HepG2 (cell line): ENCODE measurements around the gene MRPL27. TPM values are rescaled to one million over a fixed set of nuclear protein-coding genes. Genes with fewer than 3 reads are reported as not detected.

Source experiments
- CC2D1A ChIP-seq: sonication (generic); formaldehyde crosslinking; IDR thresholded peaks from 2 replicates; pipeline ENCODE4 v1.8.1; 2023; ENCODE audit warnings: mild to moderate bottlenecking, missing genetic modification reagents
- CHD4 ChIP-seq: fragments of 200-600 bp; sonication (generic); IDR thresholded peaks from 2 replicates; pipeline ENCODE4 v1.7.0; 2017; ENCODE audit warnings: mild to moderate bottlenecking, low read length, borderline replicate concordance
- NFKB2 ChIP-seq: sonication (generic); formaldehyde crosslinking; IDR thresholded peaks from 2 replicates; pipeline ENCODE4 v1.4.0; 2020; ENCODE audit warnings: missing genetic modification reagents, borderline replicate concordance
- PCBP1 ChIP-seq: fragments of 200-400 bp; formaldehyde crosslinking; IDR thresholded peaks from 2 replicates; pipeline ENCODE4 v1.6.1; 2017; ENCODE audit warnings: mild to moderate bottlenecking, low read depth, low read length, borderline replicate concordance
- RFXANK ChIP-seq: IDR thresholded peaks from 2 replicates; pipeline ENCODE4 v1.6.1; 2016
- ZNF180 ChIP-seq: sonication (generic); formaldehyde crosslinking; IDR thresholded peaks from 2 replicates; pipeline ENCODE4 v1.4.0; 2020; ENCODE audit warnings: low read depth, missing genetic modification reagents, borderline replicate concordance
- ZNF441 ChIP-seq: sonication (generic); formaldehyde crosslinking; IDR thresholded peaks from 2 replicates; pipeline ENCODE4 v1.7.0; 2021; ENCODE audit warnings: missing genetic modification reagents, borderline replicate concordance
- ZZZ3 ChIP-seq: sonication (generic); formaldehyde crosslinking; IDR thresholded peaks from 2 replicates; pipeline ENCODE4 v1.4.0; 2020; ENCODE audit warnings: missing genetic modification reagents, mild to moderate bottlenecking, borderline replicate concordance
- polyA plus RNA-seq, 8 experiments: library from polyadenylated mRNA; depleted of rRNA in 3 of 8; stranded (reverse) in 7 of 8; unstranded in 1 of 8; fragments of >200 nt; fragmentation: Illumina TruSeq in 4 of 8; extraction: Trizol in 4 of 8; gene quantifications; 2 replicates each; pipeline versions ENCODE4 v1.2.1 to v1.2.3, GENCODE V29; 2011 to 2016; ENCODE audit warnings: low read depth in 4 of 8, missing spikeins in 1 of 8, mixed read lengths in 1 of 8; ENCODE audit not compliant: insufficient read depth in 1 of 8
- total RNA-seq, 5 experiments: library from RNA; depleted of rRNA; stranded (reverse); fragments of >200 nt; fragmentation: Illumina TruSeq; extraction: Trizol; gene quantifications; 2 replicates each; pipeline ENCODE4 v1.2.3, GENCODE V29; 2016; ENCODE audit warnings: low read depth in 1 of 5
- TF ChIP-seq, protein P1 (sequence below): sonication (generic); formaldehyde crosslinking; IDR thresholded peaks from 2 replicates; pipeline ENCODE4 v1.8.0; 2022; ENCODE audit warnings: missing genetic modification reagents, mild to moderate bottlenecking, inconsistent platforms, borderline replicate concordance
- TF ChIP-seq, protein P2 (sequence below): sonication (generic); formaldehyde crosslinking; IDR thresholded peaks from 2 replicates; pipeline ENCODE4 v1.5.0; 2020; ENCODE audit warnings: mild to moderate bottlenecking, missing genetic modification reagents, borderline replicate concordance
- TF ChIP-seq, protein P3 (sequence below): sonication (generic); formaldehyde crosslinking; IDR thresholded peaks from 2 replicates; pipeline ENCODE4 v1.4.0; 2020; ENCODE audit warnings: missing genetic modification reagents, low read depth, mild to moderate bottlenecking, borderline replicate concordance
- TF ChIP-seq, protein P4 (sequence below): sonication (generic); formaldehyde crosslinking; IDR thresholded peaks from 2 replicates; pipeline ENCODE4 v1.4.0; 2020; ENCODE audit warnings: missing genetic modification reagents; ENCODE audit errors: not compliant biosample characterization
- TF ChIP-seq, protein P5 (sequence below): sonication (generic); formaldehyde crosslinking; IDR thresholded peaks from 2 replicates; pipeline ENCODE4 v1.8.1; 2023; ENCODE audit warnings: mild to moderate bottlenecking, inconsistent platforms, moderate library complexity, missing genetic modification reagents, borderline replicate concordance
- TF ChIP-seq, protein P6 (sequence below): IDR thresholded peaks from 2 replicates; pipeline ENCODE4 v1.6.1; 2016; ENCODE audit warnings: mild to moderate bottlenecking
- TF ChIP-seq, protein P7 (sequence below): sonication (generic); formaldehyde crosslinking; IDR thresholded peaks from 2 replicates; pipeline ENCODE4 v1.4.0; 2020; ENCODE audit warnings: mild to moderate bottlenecking, missing genetic modification reagents

MRPL27 gene
- total and polyA plus RNA-seq, 2 of the 13 experiments (the other 11 are each of a cell fraction or from before 2014, with no cell fraction given): 137 to 217 TPM

DNA sequence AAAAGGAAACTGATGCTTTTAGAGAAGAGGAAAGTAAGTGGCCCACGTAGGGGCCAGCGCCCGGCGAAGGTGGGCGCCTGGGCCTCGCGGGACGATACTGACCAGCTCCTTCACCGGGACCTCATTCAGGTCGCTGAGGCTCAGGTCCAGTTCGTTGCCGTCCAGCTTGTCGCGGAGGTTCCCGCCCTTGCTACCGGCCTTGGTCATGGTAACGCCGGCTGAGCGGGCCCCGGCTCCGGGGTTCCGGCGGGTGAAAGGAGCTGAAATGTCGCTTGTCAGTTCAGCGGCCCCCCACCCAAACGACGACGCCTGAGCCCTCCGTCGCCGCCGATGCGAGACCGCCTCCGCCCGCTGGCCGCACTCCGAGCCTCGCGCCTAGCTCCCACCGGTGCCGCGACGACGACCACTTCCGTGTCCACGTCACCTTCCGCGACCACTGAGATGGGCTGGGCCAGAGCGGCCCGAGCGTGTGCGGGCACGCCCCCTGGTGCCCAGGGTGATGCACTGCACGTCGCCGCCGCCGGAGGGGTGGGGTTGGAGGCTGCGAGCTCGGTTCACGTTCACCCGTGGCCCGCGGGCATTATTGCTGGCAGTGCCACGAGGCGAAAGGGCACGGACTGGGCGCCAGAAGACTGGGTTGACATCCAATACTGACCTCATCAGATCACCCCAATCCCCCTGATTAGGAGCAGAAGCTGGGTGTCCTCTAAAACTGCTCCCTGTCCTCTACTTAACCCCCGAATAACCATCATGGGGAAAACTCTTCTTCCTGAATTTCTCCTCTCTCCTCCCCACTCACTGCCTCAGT lies 24.3 kb upstream of the MRPL27 start, which contains the start of gene LRRC59 (continued):
- TF ChIP-seq ZNF441 (CRISPR knock-in tag): no peak; the same call in 1 of the 2 replicates
- TF ChIP-seq, protein P1, sequence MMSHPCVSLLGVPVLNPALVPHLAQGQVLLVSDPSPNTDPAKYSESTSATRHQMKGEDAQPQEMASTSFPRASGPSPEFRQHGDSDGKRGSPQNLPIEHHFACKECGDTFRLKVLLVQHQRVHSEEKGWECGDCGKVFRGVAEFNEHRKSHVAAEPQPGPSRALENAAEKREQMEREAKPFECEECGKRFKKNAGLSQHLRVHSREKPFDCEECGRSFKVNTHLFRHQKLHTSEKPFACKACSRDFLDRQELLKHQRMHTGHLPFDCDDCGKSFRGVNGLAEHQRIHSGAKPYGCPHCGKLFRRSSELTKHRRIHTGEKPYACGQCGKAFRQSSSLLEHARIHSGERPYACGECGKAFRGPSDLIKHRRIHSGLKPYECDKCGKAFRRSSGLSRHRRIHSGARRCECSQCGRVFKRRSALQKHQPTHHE: peak; percentile 76
- no peak for TF ChIP-seq CHD4
- TF ChIP-seq ZNF180 (CRISPR knock-in tag): no peak; the same call in 1 of the 2 replicates
- TF ChIP-seq, protein P2, sequence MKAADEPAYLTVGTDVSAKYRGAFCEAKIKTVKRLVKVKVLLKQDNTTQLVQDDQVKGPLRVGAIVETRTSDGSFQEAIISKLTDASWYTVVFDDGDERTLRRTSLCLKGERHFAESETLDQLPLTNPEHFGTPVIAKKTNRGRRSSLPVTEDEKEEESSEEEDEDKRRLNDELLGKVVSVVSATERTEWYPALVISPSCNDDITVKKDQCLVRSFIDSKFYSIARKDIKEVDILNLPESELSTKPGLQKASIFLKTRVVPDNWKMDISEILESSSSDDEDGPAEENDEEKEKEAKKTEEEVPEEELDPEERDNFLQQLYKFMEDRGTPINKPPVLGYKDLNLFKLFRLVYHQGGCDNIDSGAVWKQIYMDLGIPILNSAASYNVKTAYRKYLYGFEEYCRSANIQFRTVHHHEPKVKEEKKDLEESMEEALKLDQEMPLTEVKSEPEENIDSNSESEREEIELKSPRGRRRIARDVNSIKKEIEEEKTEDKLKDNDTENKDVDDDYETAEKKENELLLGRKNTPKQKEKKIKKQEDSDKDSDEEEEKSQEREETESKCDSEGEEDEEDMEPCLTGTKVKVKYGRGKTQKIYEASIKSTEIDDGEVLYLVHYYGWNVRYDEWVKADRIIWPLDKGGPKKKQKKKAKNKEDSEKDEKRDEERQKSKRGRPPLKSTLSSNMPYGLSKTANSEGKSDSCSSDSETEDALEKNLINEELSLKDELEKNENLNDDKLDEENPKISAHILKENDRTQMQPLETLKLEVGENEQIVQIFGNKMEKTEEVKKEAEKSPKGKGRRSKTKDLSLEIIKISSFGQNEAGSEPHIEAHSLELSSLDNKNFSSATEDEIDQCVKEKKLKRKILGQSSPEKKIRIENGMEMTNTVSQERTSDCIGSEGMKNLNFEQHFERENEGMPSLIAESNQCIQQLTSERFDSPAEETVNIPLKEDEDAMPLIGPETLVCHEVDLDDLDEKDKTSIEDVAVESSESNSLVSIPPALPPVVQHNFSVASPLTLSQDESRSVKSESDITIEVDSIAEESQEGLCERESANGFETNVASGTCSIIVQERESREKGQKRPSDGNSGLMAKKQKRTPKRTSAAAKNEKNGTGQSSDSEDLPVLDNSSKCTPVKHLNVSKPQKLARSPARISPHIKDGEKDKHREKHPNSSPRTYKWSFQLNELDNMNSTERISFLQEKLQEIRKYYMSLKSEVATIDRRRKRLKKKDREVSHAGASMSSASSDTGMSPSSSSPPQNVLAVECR (CRISPR knock-in tag): peak; percentile 100
- TF ChIP-seq, protein P3, sequence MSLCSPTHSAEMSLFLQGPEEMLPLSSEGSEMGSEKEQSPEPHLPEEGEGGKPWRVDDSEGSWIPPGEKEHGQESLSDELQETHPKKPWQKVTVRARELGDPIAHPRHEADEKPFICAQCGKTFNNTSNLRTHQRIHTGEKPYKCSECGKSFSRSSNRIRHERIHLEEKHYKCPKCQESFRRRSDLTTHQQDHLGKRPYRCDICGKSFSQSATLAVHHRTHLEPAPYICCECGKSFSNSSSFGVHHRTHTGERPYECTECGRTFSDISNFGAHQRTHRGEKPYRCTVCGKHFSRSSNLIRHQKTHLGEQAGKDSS (CRISPR knock-in tag): peak; percentile 96
- TF ChIP-seq RFXANK (CRISPR knock-in tag): no peak
- TF ChIP-seq, protein P4, sequence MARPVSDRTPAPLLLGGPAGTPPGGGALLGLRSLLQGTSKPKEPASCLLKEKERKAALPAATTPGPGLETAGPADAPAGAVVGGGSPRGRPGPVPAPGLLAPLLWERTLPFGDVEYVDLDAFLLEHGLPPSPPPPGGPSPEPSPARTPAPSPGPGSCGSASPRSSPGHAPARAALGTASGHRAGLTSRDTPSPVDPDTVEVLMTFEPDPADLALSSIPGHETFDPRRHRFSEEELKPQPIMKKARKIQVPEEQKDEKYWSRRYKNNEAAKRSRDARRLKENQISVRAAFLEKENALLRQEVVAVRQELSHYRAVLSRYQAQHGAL (CRISPR knock-in tag): no peak
- TF ChIP-seq PCBP1: peak; percentile 94
- TF ChIP-seq, protein P5, sequence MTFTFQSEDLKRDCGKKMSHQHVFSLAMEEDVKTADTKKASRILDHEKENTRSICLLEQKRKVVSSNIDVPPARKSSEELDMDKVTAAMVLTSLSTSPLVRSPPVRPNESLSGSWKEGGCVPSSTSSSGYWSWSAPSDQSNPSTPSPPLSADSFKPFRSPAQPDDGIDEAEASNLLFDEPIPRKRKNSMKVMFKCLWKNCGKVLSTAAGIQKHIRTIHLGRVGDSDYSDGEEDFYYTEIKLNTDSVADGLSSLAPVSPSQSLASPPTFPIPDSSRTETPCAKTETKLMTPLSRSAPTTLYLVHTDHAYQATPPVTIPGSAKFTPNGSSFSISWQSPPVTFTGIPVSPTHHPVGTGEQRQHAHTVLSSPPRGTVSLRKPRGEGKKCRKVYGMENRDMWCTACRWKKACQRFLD (CRISPR knock-in tag): peak; percentile 93
- TF ChIP-seq ZZZ3 (CRISPR knock-in tag): peak; percentile 99
- TF ChIP-seq CC2D1A: no peak
- TF ChIP-seq, protein P6, sequence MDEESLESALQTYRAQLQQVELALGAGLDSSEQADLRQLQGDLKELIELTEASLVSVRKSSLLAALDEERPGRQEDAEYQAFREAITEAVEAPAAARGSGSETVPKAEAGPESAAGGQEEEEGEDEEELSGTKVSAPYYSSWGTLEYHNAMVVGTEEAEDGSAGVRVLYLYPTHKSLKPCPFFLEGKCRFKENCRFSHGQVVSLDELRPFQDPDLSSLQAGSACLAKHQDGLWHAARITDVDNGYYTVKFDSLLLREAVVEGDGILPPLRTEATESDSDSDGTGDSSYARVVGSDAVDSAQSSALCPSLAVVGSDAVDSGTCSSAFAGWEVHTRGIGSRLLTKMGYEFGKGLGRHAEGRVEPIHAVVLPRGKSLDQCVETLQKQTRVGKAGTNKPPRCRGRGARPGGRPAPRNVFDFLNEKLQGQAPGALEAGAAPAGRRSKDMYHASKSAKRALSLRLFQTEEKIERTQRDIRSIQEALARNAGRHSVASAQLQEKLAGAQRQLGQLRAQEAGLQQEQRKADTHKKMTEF: peak; percentile 99
- TF ChIP-seq, protein P7, sequence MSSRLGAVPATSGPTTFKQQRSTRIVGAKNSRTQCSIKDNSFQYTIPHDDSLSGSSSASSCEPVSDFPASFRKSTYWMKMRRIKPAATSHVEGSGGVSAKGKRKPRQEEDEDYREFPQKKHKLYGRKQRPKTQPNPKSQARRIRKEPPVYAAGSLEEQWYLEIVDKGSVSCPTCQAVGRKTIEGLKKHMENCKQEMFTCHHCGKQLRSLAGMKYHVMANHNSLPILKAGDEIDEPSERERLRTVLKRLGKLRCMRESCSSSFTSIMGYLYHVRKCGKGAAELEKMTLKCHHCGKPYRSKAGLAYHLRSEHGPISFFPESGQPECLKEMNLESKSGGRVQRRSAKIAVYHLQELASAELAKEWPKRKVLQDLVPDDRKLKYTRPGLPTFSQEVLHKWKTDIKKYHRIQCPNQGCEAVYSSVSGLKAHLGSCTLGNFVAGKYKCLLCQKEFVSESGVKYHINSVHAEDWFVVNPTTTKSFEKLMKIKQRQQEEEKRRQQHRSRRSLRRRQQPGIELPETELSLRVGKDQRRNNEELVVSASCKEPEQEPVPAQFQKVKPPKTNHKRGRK (CRISPR knock-in tag): peak; percentile 55
- TF ChIP-seq NFKB2: peak; percentile 96; the same call in 1 of the 2 replicates
